ENCODE results near the gene SERGEF. TPM values are rescaled to one million over a fixed set of nuclear protein-coding genes. Genes with fewer than 3 reads are reported as not detected.

SERGEF gene
- total RNA-seq, 1 donor = 61.8 TPM

- Histone ChIP-seq H3K4me1 (ENCODE audit: insufficient read depth, low read length) (no peaks in the 10 kb centered on the region), H3K27me3 (ENCODE audit: insufficient read depth, low read length) (no peaks in the 10 kb centered on the region), H3K4me3 (ENCODE audit: low read length) (no peak overlapping the region), H3K9me3 (ENCODE audit: low read depth, low read length) (peaks cover 6% of the 10 kb centered on the region)
Measured at GRCh38 chr11:17939542-17939941, 73.3 kb downstream of the SERGEF start.

- H3K9me3 ChIP-seq (ENCODE audit: low read depth, low read length) = no peaks in the 10 kb centered on the region
- H3K4me1 ChIP-seq (ENCODE audit: insufficient read depth, low read length) = no peaks in the 10 kb centered on the region
- H3K4me3 ChIP-seq (ENCODE audit: low read length) = no peak overlapping the region
- H3K27me3 ChIP-seq (ENCODE audit: insufficient read depth, low read length) = no peaks in the 10 kb centered on the region
Measured at GRCh38 chr11:17936790-17937189, 76.1 kb downstream of the SERGEF start.

- Histone ChIP-seq H3K4me3 (ENCODE audit: low read length) (no peak overlapping the region), H3K27me3 (ENCODE audit: insufficient read depth, low read length) (no peaks in the 10 kb centered on the region), H3K4me1 (ENCODE audit: insufficient read depth, low read length) (no peaks in the 10 kb centered on the region), H3K9me3 (ENCODE audit: low read depth, low read length) (no peaks in the 10 kb centered on the region)
Measured at GRCh38 chr11:17934194-17934593, 78.7 kb downstream of the SERGEF start.

- Histone ChIP-seq H3K9me3 (ENCODE audit: low read depth, low read length) (no peaks in the 10 kb centered on the region), H3K27me3 (ENCODE audit: insufficient read depth, low read length) (no peaks in the 10 kb centered on the region), H3K4me1 (ENCODE audit: insufficient read depth, low read length) (no peaks in the 10 kb centered on the region), H3K4me3 (ENCODE audit: low read length) (no peak overlapping the region)
Measured at GRCh38 chr11:17933708-17934107, 79.1 kb downstream of the SERGEF start.

- no peaks in the 10 kb centered on the region for H3K4me1 ChIP-seq (ENCODE audit: insufficient read depth, low read length)
- H3K9me3 ChIP-seq (ENCODE audit: low read depth, low read length) = no peaks in the 10 kb centered on the region
- H3K4me3 ChIP-seq (ENCODE audit: low read length) = no peak overlapping the region
- no peaks in the 10 kb centered on the region for H3K27me3 ChIP-seq (ENCODE audit: insufficient read depth, low read length)
Measured at GRCh38 chr11:17932472-17932871, 80.4 kb downstream of the SERGEF start.

GRCh38 chr11:17931595-17931994 is 81.3 kb downstream of the SERGEF start:
- no peaks in the 10 kb centered on the region for H3K9me3 ChIP-seq (ENCODE audit: low read depth, low read length)
- H3K27me3 ChIP-seq (ENCODE audit: insufficient read depth, low read length) = no peaks in the 10 kb centered on the region
- no peaks in the 10 kb centered on the region for H3K4me1 ChIP-seq (ENCODE audit: insufficient read depth, low read length)

GRCh38 chr11:17930544-17931125 is 82.2 kb downstream of the SERGEF start:
- Histone ChIP-seq H3K27me3 (ENCODE audit: insufficient read depth, low read length) (no peaks in the 10 kb centered on the region), H3K4me1 (ENCODE audit: insufficient read depth, low read length) (no peaks in the 10 kb centered on the region), H3K4me3 (ENCODE audit: low read length) (no peak overlapping the region), H3K9me3 (ENCODE audit: low read depth, low read length) (no peaks in the 10 kb centered on the region)

More at GRCh38 chr11:17931595-17931994, 81.3 kb downstream of the SERGEF start:
- H3K4me3 ChIP-seq (ENCODE audit: low read length) = no peak overlapping the region

GRCh38 chr11:17929171-17929570 is 83.7 kb downstream of the SERGEF start:
- Histone ChIP-seq H3K4me3 (ENCODE audit: low read length) (no peak overlapping the region), H3K27me3 (ENCODE audit: insufficient read depth, low read length) (no peaks in the 10 kb centered on the region), H3K4me1 (ENCODE audit: insufficient read depth, low read length) (no peaks in the 10 kb centered on the region), H3K9me3 (ENCODE audit: low read depth, low read length) (no peaks in the 10 kb centered on the region)

GRCh38 chr11:17927681-17928343 is 85.0 kb downstream of the SERGEF start:
- Histone ChIP-seq H3K27me3 (ENCODE audit: insufficient read depth, low read length) (no peaks in the 10 kb centered on the region), H3K9me3 (ENCODE audit: low read depth, low read length) (no peaks in the 10 kb centered on the region), H3K4me1 (ENCODE audit: insufficient read depth, low read length) (peaks cover 1% of the 10 kb centered on the region), H3K4me3 (ENCODE audit: low read length) (no peak overlapping the region)

- peaks cover 9% of the 10 kb centered on the region for H3K4me1 ChIP-seq (ENCODE audit: insufficient read depth, low read length)
- no peak overlapping the region for H3K4me3 ChIP-seq (ENCODE audit: low read length)
- H3K27me3 ChIP-seq (ENCODE audit: insufficient read depth, low read length) = no peaks in the 10 kb centered on the region
- H3K9me3 ChIP-seq (ENCODE audit: low read depth, low read length) = no peaks in the 10 kb centered on the region
Measured at GRCh38 chr11:17927041-17927440, 85.8 kb downstream of the SERGEF start.

GRCh38 chr11:17924713-17925112 is 88.1 kb downstream of the SERGEF start:
- Histone ChIP-seq H3K27me3 (ENCODE audit: insufficient read depth, low read length) (no peaks in the 10 kb centered on the region), H3K4me3 (ENCODE audit: low read length) (no peak overlapping the region), H3K4me1 (ENCODE audit: insufficient read depth, low read length) (peaks cover 21% of the 10 kb centered on the region), H3K9me3 (ENCODE audit: low read depth, low read length) (no peaks in the 10 kb centered on the region)

GRCh38 chr11:17923217-17923616 is 89.6 kb downstream of the SERGEF start:
- Histone ChIP-seq H3K27me3 (ENCODE audit: insufficient read depth, low read length) (no peaks in the 10 kb centered on the region), H3K9me3 (ENCODE audit: low read depth, low read length) (no peaks in the 10 kb centered on the region), H3K4me3 (ENCODE audit: low read length) (no peak overlapping the region), H3K4me1 (ENCODE audit: insufficient read depth, low read length) (peaks cover 21% of the 10 kb centered on the region)

- H3K4me3 ChIP-seq (ENCODE audit: low read length) = no peak overlapping the region
- H3K9me3 ChIP-seq (ENCODE audit: low read depth, low read length) = no peaks in the 10 kb centered on the region
- H3K27me3 ChIP-seq (ENCODE audit: insufficient read depth, low read length) = no peaks in the 10 kb centered on the region
- H3K4me1 ChIP-seq (ENCODE audit: insufficient read depth, low read length) = peaks cover 21% of the 10 kb centered on the region
Measured at GRCh38 chr11:17922416-17922788, 90.4 kb downstream of the SERGEF start.

- Histone ChIP-seq H3K9me3 (ENCODE audit: low read depth, low read length) (no peaks in the 10 kb centered on the region), H3K4me3 (ENCODE audit: low read length) (no peak overlapping the region), H3K4me1 (ENCODE audit: insufficient read depth, low read length) (peaks cover 21% of the 10 kb centered on the region), H3K27me3 (ENCODE audit: insufficient read depth, low read length) (no peaks in the 10 kb centered on the region)
Measured at GRCh38 chr11:17921659-17922415, 91.0 kb downstream of the SERGEF start.

GRCh38 chr11:17918049-17918605 is 94.7 kb downstream of the SERGEF start:
- no peaks in the 10 kb centered on the region for H3K27me3 ChIP-seq (ENCODE audit: insufficient read depth, low read length)
- H3K4me1 ChIP-seq (ENCODE audit: insufficient read depth, low read length) = peaks cover 21% of the 10 kb centered on the region
- no peak overlapping the region for H3K4me3 ChIP-seq (ENCODE audit: low read length)
- no peaks in the 10 kb centered on the region for H3K9me3 ChIP-seq (ENCODE audit: low read depth, low read length)
